WERI-Rb-1 (cell line): Measurements from ENCODE around the gene CKMT1B.
"Not testable (repeated sequence)": the region's sequence is repeated elsewhere in the genome, so short reads cannot be mapped to it uniquely, and the experiment has no call there.

Source experiments
- DNase-seq: peaks from one replicate; pipeline ENCODE4 v3.0.0-alpha.2; 2020
- H3K27ac ChIP-seq: fragments of 250-450 bp; sonication (Bioruptor Pico); 2 replicates; pipeline ENCODE4 v1.5.1; 2020; ENCODE audit warnings: mild to moderate bottlenecking, moderate library complexity
- H3K27me3 ChIP-seq: fragments of 250-450 bp; sonication (Bioruptor Pico); 2 replicates; pipeline ENCODE4 v1.5.1; 2021; ENCODE audit warnings: mild to moderate bottlenecking, low read depth, moderate library complexity; ENCODE audit not compliant: insufficient read depth, severe bottlenecking
- H3K36me3 ChIP-seq: fragments of 250-450 bp; sonication (Bioruptor Pico); 2 replicates; pipeline ENCODE4 v1.5.1; 2020; ENCODE audit warnings: mild to moderate bottlenecking, moderate library complexity
- H3K4me3 ChIP-seq: 2 replicates; pipeline ENCODE4 v1.5.1; 2011; ENCODE audit warnings: low read depth, mild to moderate bottlenecking, control low read depth, low read length
- H3K9me3 ChIP-seq: fragments of 250-450 bp; sonication (Bioruptor Pico); 2 replicates; pipeline ENCODE4 v1.5.1; 2021; ENCODE audit warnings: mild to moderate bottlenecking, moderate library complexity; ENCODE audit not compliant: severe bottlenecking
- CTCF ChIP-seq: IDR thresholded peaks from 2 replicates; pipeline ENCODE4 v1.5.1; 2011; ENCODE audit warnings: low read depth, mild to moderate bottlenecking, control low read depth, inconsistent platforms, low read length

The CKMT1B gene

GRCh38 chr15:43552986-43553385 lies 40.8 kb upstream of the CKMT1B start:
- H3K36me3 ChIP-seq: peaks cover 30% of the 10 kb centered on the region
- no peak for TF ChIP-seq CTCF
- no peak overlapping the region for H3K27ac ChIP-seq
- no peak overlapping the region for H3K4me3 ChIP-seq
- no peaks in the 10 kb centered on the region for H3K9me3 ChIP-seq
- DNase-seq: no peak
- no peaks in the 10 kb centered on the region for H3K27me3 ChIP-seq

- DNase-seq, H3K27me3 ChIP-seq, H3K4me3 ChIP-seq, H3K9me3 ChIP-seq, H3K27ac ChIP-seq, H3K36me3 ChIP-seq: not testable (repeated sequence)
These were observed 31.1 kb upstream of the CKMT1B start for GRCh38 chr15:43562753-43563152.

GRCh38 chr15:43563793-43564192 lies 30.0 kb upstream of the CKMT1B start:
- not testable (repeated sequence) for H3K36me3 ChIP-seq, DNase-seq, H3K4me3 ChIP-seq, H3K27ac ChIP-seq, H3K9me3 ChIP-seq, H3K27me3 ChIP-seq

- H3K27me3 ChIP-seq, DNase-seq, H3K27ac ChIP-seq, H3K9me3 ChIP-seq, H3K4me3 ChIP-seq, H3K36me3 ChIP-seq: not testable (repeated sequence)
These were observed 27.2 kb upstream of the CKMT1B start for GRCh38 chr15:43566615-43567014.

GRCh38 chr15:43574607-43575006 lies 19.2 kb upstream of the CKMT1B start:
- DNase-seq, H3K27ac ChIP-seq, H3K9me3 ChIP-seq, H3K27me3 ChIP-seq, H3K4me3 ChIP-seq, H3K36me3 ChIP-seq: not testable (repeated sequence)

- not testable (repeated sequence) for H3K9me3 ChIP-seq, H3K27me3 ChIP-seq, H3K27ac ChIP-seq, H3K36me3 ChIP-seq, DNase-seq, H3K4me3 ChIP-seq
These were observed 3.9 kb upstream of the CKMT1B start, which contains the start of gene PPIP5K1 for GRCh38 chr15:43589778-43590466. TSS of gene PPIP5K1 (minus strand) at chr15:43590208. CDS start at chr15:43584504, 5,704 bp downstream.

GRCh38 chr15:43592841-43593240 lies 986 bp upstream of the CKMT1B start:
- DNase-seq: peak; percentile 34
- H3K9me3 ChIP-seq, H3K4me3 ChIP-seq, H3K27me3 ChIP-seq, H3K27ac ChIP-seq, H3K36me3 ChIP-seq: not testable (repeated sequence)

GRCh38 chr15:43599131-43599530 lies 5.3 kb downstream of the CKMT1B start:
- H3K4me3 ChIP-seq, H3K9me3 ChIP-seq, DNase-seq, H3K27ac ChIP-seq, H3K27me3 ChIP-seq: not testable (repeated sequence)
- peaks cover 11% of the 10 kb centered on the region for H3K36me3 ChIP-seq

GRCh38 chr15:43600200-43600599 lies 6.4 kb downstream of the CKMT1B start:
- H3K27ac ChIP-seq, H3K9me3 ChIP-seq, H3K4me3 ChIP-seq, DNase-seq, H3K27me3 ChIP-seq: not testable (repeated sequence)
- peaks cover 11% of the 10 kb centered on the region for H3K36me3 ChIP-seq

- DNase-seq: peak; percentile 15
- H3K36me3 ChIP-seq, H3K27ac ChIP-seq, H3K27me3 ChIP-seq, H3K4me3 ChIP-seq, H3K9me3 ChIP-seq: not testable (repeated sequence)
These were observed 8.4 kb downstream of the CKMT1B start for GRCh38 chr15:43602233-43602632.

- not testable (repeated sequence) for DNase-seq, H3K9me3 ChIP-seq, H3K4me3 ChIP-seq, H3K27me3 ChIP-seq, H3K27ac ChIP-seq, H3K36me3 ChIP-seq
These were observed 23.9 kb downstream of the CKMT1B start for GRCh38 chr15:43617750-43618149.

GRCh38 chr15:43618700-43619099 lies 24.9 kb downstream of the CKMT1B start, which contains the start of gene STRC:
TSS of gene STRC (minus strand) at chr15:43618800. CDS start at chr15:43618722, 78 bp downstream.
- not testable (repeated sequence) for H3K27ac ChIP-seq, H3K4me3 ChIP-seq, H3K27me3 ChIP-seq, H3K9me3 ChIP-seq, DNase-seq, H3K36me3 ChIP-seq

- DNase-seq, H3K4me3 ChIP-seq, H3K27me3 ChIP-seq, H3K27ac ChIP-seq, H3K36me3 ChIP-seq, H3K9me3 ChIP-seq: not testable (repeated sequence)
These were observed 28.4 kb downstream of the CKMT1B start for GRCh38 chr15:43622068-43622799.
